HG03064 (cell line): ENCODE data around the gene NR2F2.

Experiments
- ATAC-seq: cut with Tn5 transposase; IDR thresholded peaks from one replicate; pipeline ENCODE4 v1.9.1; 2021; ENCODE audit warnings: low read depth; ENCODE audit not compliant: unreplicated experiment

Gene NR2F2

GRCh38 chr15:96352604-96353405 lies 22.3 kb downstream of the NR2F2 start:
- ATAC-seq = no peak

DNA sequence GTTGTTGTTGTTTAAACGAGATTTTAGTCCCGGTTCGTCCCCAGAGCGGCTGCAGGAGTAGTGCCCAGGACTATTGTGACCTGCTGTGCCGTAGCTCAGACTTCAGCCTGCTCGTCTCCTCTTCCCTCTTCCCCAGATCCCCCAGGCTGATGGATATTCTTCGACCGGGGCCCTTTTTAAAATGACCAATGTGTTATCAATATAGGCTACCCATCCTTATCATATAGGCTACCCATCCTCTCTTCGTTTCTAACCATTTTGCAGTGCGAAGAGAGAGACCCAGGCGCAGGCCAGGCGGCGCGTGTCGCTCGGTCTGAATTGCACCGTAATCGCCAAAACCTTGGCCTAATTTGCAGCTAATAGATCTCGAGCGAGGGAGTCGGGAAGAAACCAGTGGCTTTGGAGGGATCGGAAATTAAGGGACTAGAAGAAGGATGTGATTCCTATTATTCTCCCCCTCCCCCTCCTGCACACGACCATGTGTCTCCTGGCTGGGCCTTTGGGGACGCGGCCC lies 23.0 kb downstream of the NR2F2 start:
- ATAC-seq = no peak

DNA sequence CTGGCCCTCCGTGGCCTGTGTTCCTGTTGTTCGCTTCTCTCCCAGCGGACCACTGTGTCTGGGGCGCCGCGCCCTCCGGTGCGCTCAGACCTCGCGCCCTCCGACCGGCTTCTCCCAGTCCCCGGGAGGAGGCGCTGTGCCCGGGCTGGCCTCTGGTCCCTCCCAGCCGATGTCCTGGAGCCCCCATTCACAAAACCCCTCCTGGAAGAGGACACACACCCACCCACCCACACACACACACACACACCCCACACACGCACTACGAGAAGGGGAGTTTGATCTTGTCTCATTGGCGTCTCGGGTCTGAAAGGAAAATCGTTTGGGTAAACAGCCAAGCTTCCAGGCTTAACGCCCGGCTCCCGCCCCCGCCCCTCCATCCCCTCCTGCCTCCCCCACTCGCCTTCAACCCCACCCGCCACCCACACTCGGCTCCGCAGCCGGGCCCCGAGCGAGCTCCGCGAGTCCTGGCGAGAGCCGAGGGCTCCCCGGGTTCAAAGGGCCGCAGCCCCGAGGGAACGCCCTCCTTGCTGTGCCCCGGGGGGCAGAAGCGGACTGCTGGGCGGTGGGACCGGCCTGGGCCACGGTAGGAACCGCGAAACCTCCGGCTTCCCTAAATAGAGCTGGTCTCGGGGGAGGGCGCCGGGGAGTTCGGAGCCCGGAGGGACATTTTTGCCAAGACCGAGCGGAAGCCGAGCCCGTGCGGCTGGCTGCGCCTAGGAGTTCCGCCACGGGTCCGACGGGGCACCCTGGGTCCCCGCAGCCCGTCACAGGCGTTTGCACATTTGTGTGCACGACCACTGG lies 23.6 kb downstream of the NR2F2 start:
- no peak for ATAC-seq

DNA sequence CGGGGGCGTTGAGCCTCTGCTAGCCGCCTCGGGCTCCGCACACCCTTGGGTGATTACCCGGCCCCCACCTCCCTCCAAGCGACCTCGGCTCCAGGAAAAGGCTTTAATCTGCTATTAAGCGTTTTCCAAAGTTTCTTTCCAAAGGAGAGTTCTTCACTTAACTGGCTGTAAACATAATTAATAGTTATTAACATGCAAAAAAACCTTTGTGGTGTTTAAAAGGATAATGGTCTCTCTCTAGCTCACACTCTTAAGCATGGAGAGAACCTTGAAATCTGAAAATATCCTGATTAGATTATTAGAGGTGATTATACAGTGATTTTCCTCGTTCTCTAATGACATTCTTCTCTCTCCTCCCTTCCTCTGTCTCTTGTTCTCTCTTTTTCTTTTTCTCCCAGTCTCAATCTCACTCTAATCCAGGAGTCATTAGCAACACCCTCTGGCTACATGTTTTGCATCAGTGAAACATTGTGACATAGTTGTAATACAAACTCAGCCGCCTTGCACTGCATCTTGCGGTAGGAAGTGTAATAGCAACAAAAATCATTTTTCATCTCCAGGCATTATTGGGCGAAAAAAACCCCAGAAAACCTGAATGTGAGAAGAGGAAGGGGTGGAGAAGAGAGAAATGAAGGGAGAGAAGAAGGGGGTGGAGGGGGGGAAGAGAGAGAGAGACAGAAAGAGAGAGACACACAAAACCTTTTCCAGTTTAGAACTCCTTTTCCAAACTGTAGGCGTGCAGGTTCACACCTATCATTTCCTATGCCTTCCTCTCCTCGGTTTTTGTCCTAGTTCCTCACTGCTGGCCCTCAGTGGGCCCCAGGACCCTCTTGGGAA lies 24.4 kb downstream of the NR2F2 start:
- no peak for ATAC-seq

DNA sequence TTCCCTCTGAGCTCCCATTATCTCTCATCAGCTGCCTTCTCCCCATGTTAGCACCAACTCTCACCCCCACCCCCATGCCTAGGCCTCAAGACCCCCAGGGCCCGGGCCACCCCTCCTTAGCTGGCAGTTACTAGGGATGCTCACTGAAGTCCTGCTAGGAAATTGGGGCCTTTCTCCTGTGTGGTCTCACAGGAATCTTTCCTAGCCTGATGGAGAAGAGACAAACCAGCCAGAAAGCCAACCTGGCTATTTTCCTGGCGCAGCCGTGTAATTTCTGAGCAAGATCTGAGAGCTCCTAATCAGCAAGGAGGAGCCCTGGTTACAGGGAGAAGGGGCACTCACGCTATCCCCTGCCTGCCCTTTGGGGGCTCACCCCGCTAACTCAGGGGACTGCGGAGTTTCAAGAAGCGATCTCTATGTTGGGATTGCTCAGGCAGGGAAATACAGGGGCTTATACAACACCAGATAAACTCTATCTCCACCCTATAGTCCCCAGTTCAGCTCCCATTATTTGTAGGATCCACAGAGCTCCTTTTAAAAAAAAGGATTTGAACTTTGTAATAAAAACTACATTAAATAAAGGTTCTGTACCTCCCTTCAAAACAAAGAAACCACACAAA lies 25.2 kb downstream of the NR2F2 start:
- ATAC-seq = no peak

DNA sequence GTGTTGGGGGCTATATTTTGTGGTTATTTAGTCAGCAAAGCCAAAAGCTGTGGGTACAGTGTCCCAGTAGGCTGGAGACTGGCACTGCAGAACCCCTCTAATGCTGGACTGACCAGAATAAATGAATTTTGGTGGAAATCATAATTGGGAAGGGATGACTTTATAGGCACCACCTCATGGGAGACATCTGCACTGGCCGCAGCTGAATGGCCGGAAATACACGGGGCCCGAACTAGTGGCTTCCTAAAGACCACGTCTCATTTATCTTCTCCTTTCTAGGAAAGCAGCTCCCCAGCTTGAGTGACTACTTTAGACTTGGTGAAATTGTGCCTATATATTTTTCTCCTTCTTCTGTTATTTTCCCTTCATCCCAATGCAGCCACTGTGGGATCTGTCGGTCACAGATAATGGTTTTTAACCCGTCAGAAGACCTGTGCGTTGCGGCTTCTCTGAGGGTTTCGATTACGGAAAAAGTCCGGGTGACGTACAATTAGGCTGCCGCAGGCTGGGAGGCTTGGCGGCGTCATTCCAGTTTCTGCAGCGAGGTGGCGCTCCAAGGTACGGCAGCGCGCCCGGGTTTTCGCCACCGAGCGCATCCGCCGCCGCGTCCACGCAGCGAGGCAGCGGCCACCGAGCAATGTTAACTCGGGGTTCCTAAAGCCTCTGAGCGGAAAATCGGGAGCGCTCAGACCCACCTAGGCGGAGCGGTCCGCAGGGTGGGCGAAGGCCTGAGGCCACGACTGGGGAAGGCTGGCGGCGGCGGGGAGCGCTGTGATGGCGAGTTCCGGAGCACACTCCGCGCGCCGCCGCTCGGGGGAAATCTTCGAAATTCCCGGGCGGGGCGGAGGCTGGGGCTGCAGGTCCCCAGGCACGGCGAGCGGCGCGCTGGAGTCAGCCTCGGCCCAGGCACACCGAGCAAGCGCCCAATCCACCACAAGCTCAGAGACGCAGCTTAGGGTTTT lies 26.3 kb downstream of the NR2F2 start:
- ATAC-seq = peak; percentile 62

GRCh38 chr15:96358001-96358801 lies 27.7 kb downstream of the NR2F2 start:
- no peak for ATAC-seq

GRCh38 chr15:96358821-96359615 lies 28.5 kb downstream of the NR2F2 start:
- no peak for ATAC-seq

DNA sequence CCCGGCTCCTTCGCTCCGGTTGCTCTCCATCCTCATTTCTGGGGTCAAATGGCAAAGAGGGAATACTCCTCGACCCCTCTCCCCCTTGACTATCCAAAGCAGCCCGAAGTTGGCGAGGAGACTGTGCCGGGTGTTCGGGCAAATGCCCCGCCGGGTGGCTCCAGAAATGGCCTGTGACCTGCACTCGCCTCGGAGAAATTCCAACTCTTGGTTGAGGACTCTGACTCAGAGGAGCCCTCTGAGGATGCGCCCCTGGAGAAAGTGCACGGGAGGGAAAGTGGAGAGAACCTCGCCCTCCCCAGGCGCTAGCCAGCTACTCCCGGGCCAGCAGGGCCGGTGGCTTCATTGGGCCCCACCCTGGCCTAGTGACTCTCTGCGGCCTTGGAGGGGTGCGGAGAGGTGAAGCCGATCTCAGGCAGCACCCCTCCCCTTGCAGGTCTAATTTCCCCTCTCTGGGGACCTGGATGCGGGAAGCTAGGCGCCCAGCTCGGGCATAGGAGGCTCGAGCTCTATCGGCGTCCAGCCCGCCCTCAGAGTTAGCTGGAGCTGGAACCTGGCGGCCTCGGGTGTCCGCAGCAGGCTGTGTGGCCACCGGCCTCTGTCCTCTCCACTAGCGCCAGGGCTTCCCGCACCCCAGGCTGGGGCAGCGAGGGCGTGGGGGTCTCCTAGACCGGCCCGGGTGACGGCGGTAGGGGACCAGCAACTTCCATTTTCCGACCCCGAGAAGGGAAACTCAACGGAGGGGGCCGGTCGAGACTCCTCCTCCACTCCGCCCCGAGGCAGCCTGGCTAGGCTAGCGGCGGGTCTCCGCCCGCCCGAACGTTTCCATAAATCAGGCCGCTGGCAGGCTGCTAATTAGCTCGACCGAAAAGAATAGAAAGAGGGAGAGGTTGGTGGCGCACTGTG lies 29.4 kb downstream of the NR2F2 start:
- ATAC-seq = no peak

DNA sequence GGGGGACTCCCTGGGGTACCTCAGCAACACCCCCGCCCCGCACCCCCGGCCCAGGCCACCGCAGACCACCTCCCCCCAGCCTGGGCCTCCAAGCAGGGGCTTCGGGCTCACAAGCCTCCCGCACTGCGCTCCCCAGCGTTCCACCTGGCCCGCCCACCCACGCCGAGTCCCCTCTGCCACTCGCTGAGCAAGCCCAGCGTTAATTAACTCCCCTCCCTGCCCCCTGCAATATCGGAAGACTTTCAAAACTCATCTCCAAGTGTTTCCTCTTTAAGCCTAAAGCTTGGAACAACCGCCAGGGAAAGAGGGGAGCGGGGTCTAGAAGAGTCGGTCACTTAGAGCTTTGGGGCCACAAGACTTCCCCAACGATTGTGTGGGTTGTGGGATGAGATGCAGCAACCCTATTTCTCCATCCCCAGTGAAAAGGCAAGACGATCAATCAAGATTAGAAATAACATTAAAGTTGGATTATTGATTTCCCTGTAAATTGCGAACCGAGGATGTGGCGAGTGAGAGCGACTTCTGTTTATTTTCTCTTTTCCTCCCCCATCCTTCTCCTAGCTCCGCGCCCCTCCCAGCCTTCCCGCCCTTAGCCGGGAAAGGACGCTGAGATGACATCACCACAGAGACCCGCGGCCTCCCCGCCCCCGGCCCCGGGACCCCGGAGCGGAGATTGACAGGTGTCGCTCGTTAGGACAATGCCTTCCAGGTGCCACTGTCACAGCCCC lies 30.2 kb downstream of the NR2F2 start:
- ATAC-seq = no peak

- ATAC-seq = no peak
These were observed 31.0 kb downstream of the NR2F2 start for GRCh38 chr15:96361309-96362010.

GRCh38 chr15:96362011-96362754 lies 31.7 kb downstream of the NR2F2 start:
- ATAC-seq = no peak

DNA sequence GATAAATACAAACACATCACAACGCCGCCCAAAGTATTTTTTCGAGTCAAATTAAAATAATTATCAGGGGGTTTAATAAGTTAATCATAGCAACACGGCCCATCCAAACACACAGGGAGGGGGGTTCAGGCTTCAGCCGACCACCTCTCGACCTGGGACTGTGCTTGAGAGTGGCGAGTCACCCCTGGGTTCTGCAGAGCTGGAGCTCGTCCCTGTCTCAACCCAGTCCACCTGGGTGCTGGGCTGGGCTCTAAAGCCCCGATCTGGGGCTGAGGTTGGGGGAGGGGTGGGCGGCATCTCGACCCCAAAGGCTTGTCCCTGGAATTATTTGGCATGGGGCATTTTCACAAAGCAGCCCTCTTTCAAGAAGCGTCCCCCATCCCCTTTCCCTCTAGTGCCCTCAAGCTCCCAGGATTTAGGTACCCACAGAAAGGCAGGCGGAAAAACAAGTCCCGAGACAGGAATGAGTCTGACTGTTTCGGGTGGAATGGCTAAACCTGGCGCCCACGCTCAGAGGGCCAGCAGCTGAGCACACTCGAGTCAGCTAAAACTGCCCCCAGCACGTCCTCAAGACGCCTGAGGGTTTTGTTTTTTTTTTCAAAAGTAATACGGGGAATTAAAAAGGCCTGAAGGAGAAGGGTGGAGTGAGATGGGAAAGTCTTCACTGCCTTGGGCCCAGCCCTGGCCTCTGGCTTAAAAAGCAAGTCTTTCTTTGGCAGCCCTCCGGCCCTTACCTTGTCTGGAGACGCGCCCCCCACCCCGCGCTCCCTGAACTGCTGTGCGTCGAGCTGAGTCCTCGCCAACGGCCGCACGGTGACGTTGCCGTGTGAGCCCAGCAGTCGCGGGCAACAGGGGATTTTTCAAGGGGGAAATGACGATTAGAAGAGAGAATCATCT lies 32.5 kb downstream of the NR2F2 start:
- ATAC-seq = no peak

- no peak for ATAC-seq
These were observed 33.2 kb downstream of the NR2F2 start for GRCh38 chr15:96363707-96364106.
